ENCODE measurements around the gene GABRD. TPM values are rescaled to one million over a fixed set of nuclear protein-coding genes. Genes with fewer than 3 reads are reported as not detected.

Gene GABRD
- total and polyA plus RNA-seq, 2 of the 13 experiments (the other 11 are each of a cell fraction or from before 2014, with no cell fraction given), result not detected

DNA sequence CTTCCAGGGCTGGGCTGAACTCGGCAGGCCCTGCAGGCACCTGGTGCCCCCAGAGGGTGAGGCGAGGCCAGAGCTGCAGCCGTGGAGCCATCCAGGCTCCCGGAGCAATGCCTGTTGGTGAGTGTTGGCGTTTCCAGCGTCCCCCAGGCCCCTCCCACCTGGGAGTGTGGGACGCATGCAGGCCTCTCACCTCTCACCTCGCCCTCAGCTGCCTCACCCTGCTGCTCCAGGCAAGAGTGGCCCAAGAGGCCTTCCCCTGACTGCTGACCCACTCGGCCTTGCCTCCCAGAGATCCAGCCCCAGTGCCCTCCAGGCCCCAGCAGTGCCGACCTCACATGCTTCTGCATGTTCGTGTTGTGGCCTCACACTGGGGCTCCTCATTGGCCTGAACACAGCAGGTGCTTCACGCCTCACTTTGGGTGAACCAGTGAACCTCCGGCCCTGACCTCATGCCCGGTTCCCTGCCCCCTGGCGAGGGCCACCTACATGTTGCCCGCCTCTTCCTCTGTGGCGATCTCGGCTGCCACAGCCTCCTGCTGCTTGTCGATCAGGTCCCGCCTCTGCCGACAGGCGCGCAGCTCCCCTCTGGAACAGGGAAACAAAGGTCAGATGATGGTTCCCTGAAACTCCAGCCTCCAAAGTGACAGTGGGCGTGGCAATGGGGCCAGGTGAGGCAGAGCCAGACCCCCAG, 32.5 kb upstream of the GABRD start (continued):
- TF ChIP-seq NAIF1 (CRISPR knock-in tag; IDR thresholded peaks at IDR 0.05; ENCODE audit: borderline replicate concordance) (no peak), ZNF567 (CRISPR knock-in tag; IDR thresholded peaks at IDR 0.05; ENCODE audit: borderline replicate concordance) (no peak), PHF8 (CRISPR knock-in tag; IDR thresholded peaks at IDR 0.05) (peak; percentile 47; the same call in 1 of the 2 replicates), SOX13 (IDR thresholded peaks at IDR 0.05) (no peak), SOX13 (CRISPR knock-in tag; conservative IDR thresholded peaks at IDR 0.05 in 1 of 2, IDR thresholded peaks at IDR 0.05 in 1 of 2) (no peak), ZNF451 (CRISPR knock-in tag; IDR thresholded peaks at IDR 0.05) (peak; percentile 21; the same call in 1 of the 2 replicates), RBM22 (optimal IDR thresholded peaks at IDR 0.05; ENCODE audit: low read length) (no peak), ZFX (CRISPR knock-in tag; IDR thresholded peaks at IDR 0.05; ENCODE audit: low read depth) (peak; percentile 78), ZMAT3 (CRISPR knock-in tag; conservative IDR thresholded peaks at IDR 0.05) (0 out of 2 replicates have a peak, but pooled peaks have one; percentile 66), ZNF672 (CRISPR knock-in tag; IDR thresholded peaks at IDR 0.05) (no peak), YY1 (IDR thresholded peaks at IDR 0.05; ENCODE audit: insufficient read depth, insufficient replicate concordance, low read depth, low read length) (no peak), ZBTB7A (CRISPR knock-in tag; IDR thresholded peaks at IDR 0.05) (peak; percentile 59; the same call in 1 of the 2 replicates), NR2F6 (IDR thresholded peaks at IDR 0.05) (no peak; the same call in 1 of the 2 replicates), NR2F6 (CRISPR knock-in tag; IDR thresholded peaks at IDR 0.05) (peak; percentile 50)
- TF ChIP-seq, protein P1, sequence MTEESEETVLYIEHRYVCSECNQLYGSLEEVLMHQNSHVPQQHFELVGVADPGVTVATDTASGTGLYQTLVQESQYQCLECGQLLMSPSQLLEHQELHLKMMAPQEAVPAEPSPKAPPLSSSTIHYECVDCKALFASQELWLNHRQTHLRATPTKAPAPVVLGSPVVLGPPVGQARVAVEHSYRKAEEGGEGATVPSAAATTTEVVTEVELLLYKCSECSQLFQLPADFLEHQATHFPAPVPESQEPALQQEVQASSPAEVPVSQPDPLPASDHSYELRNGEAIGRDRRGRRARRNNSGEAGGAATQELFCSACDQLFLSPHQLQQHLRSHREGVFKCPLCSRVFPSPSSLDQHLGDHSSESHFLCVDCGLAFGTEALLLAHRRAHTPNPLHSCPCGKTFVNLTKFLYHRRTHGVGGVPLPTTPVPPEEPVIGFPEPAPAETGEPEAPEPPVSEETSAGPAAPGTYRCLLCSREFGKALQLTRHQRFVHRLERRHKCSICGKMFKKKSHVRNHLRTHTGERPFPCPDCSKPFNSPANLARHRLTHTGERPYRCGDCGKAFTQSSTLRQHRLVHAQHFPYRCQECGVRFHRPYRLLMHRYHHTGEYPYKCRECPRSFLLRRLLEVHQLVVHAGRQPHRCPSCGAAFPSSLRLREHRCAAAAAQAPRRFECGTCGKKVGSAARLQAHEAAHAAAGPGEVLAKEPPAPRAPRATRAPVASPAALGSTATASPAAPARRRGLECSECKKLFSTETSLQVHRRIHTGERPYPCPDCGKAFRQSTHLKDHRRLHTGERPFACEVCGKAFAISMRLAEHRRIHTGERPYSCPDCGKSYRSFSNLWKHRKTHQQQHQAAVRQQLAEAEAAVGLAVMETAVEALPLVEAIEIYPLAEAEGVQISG (CRISPR knock-in tag; IDR thresholded peaks at IDR 0.05), result 0 out of 2 replicates have a peak, but pooled peaks have one; percentile 16
- TF ChIP-seq, protein P2, sequence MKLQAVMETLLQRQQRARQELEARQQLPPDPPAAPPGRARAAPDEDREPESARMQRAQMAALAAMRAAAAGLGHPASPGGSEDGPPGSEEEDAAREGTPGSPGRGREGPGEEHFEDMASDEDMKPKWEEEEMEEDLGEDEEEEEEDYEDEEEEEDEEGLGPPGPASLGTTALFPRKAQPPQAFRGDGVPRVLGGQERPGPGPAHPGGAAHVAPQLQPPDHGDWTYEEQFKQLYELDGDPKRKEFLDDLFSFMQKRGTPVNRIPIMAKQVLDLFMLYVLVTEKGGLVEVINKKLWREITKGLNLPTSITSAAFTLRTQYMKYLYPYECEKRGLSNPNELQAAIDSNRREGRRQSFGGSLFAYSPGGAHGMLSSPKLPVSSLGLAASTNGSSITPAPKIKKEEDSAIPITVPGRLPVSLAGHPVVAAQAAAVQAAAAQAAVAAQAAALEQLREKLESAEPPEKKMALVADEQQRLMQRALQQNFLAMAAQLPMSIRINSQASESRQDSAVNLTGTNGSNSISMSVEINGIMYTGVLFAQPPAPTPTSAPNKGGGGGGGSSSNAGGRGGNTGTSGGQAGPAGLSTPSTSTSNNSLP (IDR thresholded peaks at IDR 0.05; ENCODE audit: low read depth, low read length), result no peak
- TF ChIP-seq, protein P3, sequence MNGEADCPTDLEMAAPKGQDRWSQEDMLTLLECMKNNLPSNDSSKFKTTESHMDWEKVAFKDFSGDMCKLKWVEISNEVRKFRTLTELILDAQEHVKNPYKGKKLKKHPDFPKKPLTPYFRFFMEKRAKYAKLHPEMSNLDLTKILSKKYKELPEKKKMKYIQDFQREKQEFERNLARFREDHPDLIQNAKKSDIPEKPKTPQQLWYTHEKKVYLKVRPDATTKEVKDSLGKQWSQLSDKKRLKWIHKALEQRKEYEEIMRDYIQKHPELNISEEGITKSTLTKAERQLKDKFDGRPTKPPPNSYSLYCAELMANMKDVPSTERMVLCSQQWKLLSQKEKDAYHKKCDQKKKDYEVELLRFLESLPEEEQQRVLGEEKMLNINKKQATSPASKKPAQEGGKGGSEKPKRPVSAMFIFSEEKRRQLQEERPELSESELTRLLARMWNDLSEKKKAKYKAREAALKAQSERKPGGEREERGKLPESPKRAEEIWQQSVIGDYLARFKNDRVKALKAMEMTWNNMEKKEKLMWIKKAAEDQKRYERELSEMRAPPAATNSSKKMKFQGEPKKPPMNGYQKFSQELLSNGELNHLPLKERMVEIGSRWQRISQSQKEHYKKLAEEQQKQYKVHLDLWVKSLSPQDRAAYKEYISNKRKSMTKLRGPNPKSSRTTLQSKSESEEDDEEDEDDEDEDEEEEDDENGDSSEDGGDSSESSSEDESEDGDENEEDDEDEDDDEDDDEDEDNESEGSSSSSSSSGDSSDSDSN (CRISPR knock-in tag; IDR thresholded peaks at IDR 0.05), result peak; percentile 72; the same call in 1 of the 2 replicates
- TF ChIP-seq, protein P4, sequence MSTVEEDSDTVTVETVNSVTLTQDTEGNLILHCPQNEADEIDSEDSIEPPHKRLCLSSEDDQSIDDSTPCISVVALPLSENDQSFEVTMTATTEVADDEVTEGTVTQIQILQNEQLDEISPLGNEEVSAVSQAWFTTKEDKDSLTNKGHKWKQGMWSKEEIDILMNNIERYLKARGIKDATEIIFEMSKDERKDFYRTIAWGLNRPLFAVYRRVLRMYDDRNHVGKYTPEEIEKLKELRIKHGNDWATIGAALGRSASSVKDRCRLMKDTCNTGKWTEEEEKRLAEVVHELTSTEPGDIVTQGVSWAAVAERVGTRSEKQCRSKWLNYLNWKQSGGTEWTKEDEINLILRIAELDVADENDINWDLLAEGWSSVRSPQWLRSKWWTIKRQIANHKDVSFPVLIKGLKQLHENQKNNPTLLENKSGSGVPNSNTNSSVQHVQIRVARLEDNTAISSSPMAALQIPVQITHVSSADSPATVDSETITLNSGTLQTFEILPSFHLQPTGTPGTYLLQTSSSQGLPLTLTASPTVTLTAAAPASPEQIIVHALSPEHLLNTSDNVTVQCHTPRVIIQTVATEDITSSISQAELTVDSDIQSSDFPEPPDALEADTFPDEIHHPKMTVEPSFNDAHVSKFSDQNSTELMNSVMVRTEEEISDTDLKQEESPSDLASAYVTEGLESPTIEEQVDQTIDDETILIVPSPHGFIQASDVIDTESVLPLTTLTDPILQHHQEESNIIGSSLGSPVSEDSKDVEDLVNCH (CRISPR knock-in tag; IDR thresholded peaks at IDR 0.05), result no peak
- TF ChIP-seq, protein P5, sequence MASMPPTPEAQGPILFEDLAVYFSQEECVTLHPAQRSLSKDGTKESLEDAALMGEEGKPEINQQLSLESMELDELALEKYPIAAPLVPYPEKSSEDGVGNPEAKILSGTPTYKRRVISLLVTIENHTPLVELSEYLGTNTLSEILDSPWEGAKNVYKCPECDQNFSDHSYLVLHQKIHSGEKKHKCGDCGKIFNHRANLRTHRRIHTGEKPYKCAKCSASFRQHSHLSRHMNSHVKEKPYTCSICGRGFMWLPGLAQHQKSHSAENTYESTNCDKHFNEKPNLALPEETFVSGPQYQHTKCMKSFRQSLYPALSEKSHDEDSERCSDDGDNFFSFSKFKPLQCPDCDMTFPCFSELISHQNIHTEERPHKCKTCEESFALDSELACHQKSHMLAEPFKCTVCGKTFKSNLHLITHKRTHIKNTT (CRISPR knock-in tag; IDR thresholded peaks at IDR 0.05), result no peak

Data from HepG2 (cell line).